ENCODE data around the gene PGBD5. TPM values are rescaled to one million over a fixed set of nuclear protein-coding genes. Genes with fewer than 3 reads are reported as not detected.

Gene PGBD5
- total and polyA plus RNA-seq, 4 donors: 0.31 to 0.99 (median 0.57) TPM

- 93 to 94% methylated on average over 23 of the region's 23 CpGs for WGBS, 2 donors
- H3K36me3 ChIP-seq (ENCODE audit: control insufficient read depth in 1 of 2, insufficient read depth in 2 of 2, low read length in 1 of 2): no peaks in the 10 kb centered on the region
- no peak overlapping the region for H3K4me3 ChIP-seq (ENCODE audit: low read length in 2 of 2)
- H3K27me3 ChIP-seq (ENCODE audit: control insufficient read depth in 1 of 2, insufficient read depth in 2 of 2, low read length in 1 of 2): no peaks in the 10 kb centered on the region
- intact Hi-C loops (cut with DNase I): no loop called here
- H3K9me3 ChIP-seq (ENCODE audit: control insufficient read depth, low read length): no peaks in the 10 kb centered on the region
- H3K27ac ChIP-seq (ENCODE audit: low read depth in 1 of 2, low read length in 2 of 2): no peak overlapping the region
- no peak for DNase-seq
- no peaks in the 10 kb centered on the region for H3K4me1 ChIP-seq (ENCODE audit: control insufficient read depth in 1 of 2, insufficient read depth in 2 of 2, low read length in 2 of 2)
- no peak for ATAC-seq (ENCODE audit: low FRiP score)
Observed at GRCh38 chr1:230316864-230317745, 109.0 kb downstream of the PGBD5 start.

GRCh38 chr1:230315099-230315498 is 111.0 kb downstream of the PGBD5 start:
- no peak overlapping the region for H3K4me3 ChIP-seq (ENCODE audit: low read length in 2 of 2)
- peak in 1 of 2 donors; percentile 62 for DNase-seq
- no peaks in the 10 kb centered on the region for H3K9me3 ChIP-seq (ENCODE audit: control insufficient read depth, low read length)
- intact Hi-C loops (cut with DNase I): no loop called here
- ATAC-seq (ENCODE audit: low FRiP score): no peak
- H3K27me3 ChIP-seq (ENCODE audit: control insufficient read depth in 1 of 2, insufficient read depth in 2 of 2, low read length in 1 of 2): no peaks in the 10 kb centered on the region
- H3K4me1 ChIP-seq (ENCODE audit: control insufficient read depth in 1 of 2, insufficient read depth in 2 of 2, low read length in 2 of 2): peaks cover 0 to 2% of the 10 kb centered on the region in 2 donors
- H3K27ac ChIP-seq (ENCODE audit: low read depth in 1 of 2, low read length in 2 of 2): no peak overlapping the region
- WGBS, 2 donors: 75 to 78% methylated on average over 6 of the region's 6 CpGs
- H3K36me3 ChIP-seq (ENCODE audit: control insufficient read depth in 1 of 2, insufficient read depth in 2 of 2, low read length in 1 of 2): no peaks in the 10 kb centered on the region

- DNase-seq (no peak), ATAC-seq (ENCODE audit: low FRiP score) (no peak)
- Histone ChIP-seq H3K9me3 (ENCODE audit: control insufficient read depth, low read length) (no peaks in the 10 kb centered on the region), H3K4me3 (ENCODE audit: low read length in 2 of 2) (no peak overlapping the region), H3K27ac (ENCODE audit: low read depth in 1 of 2, low read length in 2 of 2) (no peak overlapping the region), H3K36me3 (ENCODE audit: control insufficient read depth in 1 of 2, insufficient read depth in 2 of 2, low read length in 1 of 2) (no peaks in the 10 kb centered on the region), H3K27me3 (ENCODE audit: control insufficient read depth in 1 of 2, insufficient read depth in 2 of 2, low read length in 1 of 2) (no peaks in the 10 kb centered on the region), H3K4me1 (ENCODE audit: control insufficient read depth in 1 of 2, insufficient read depth in 2 of 2, low read length in 2 of 2) (peaks cover 0 to 2% of the 10 kb centered on the region in 2 donors)
- 91 to 93% methylated on average over 8 of the region's 8 CpGs for WGBS, 2 donors
- intact Hi-C loops (cut with DNase I): no loop called here
Observed at GRCh38 chr1:230314142-230314470, 112.0 kb downstream of the PGBD5 start.

- no peaks in the 10 kb centered on the region for H3K9me3 ChIP-seq (ENCODE audit: control insufficient read depth, low read length)
- no peak overlapping the region for H3K4me3 ChIP-seq (ENCODE audit: low read length in 2 of 2)
- H3K27me3 ChIP-seq (ENCODE audit: control insufficient read depth in 1 of 2, insufficient read depth in 2 of 2, low read length in 1 of 2): no peaks in the 10 kb centered on the region
- 57 to 59% methylated on average over 12 of the region's 12 CpGs for WGBS, 2 donors
- no peaks in the 10 kb centered on the region for H3K36me3 ChIP-seq (ENCODE audit: control insufficient read depth in 1 of 2, insufficient read depth in 2 of 2, low read length in 1 of 2)
- ATAC-seq (ENCODE audit: low FRiP score) (no peak), DNase-seq (no peak)
- no peak overlapping the region for H3K27ac ChIP-seq (ENCODE audit: low read depth in 1 of 2, low read length in 2 of 2)
- intact Hi-C loops (cut with DNase I): no loop called here
- peaks cover 0 to 2% of the 10 kb centered on the region in 2 donors for H3K4me1 ChIP-seq (ENCODE audit: control insufficient read depth in 1 of 2, insufficient read depth in 2 of 2, low read length in 2 of 2)
Observed at GRCh38 chr1:230313453-230314141, 112.5 kb downstream of the PGBD5 start.

- WGBS, 2 donors: 80 to 86% methylated on average over 3 of the region's 3 CpGs
- Histone ChIP-seq H3K9me3 (ENCODE audit: control insufficient read depth, low read length) (no peaks in the 10 kb centered on the region), H3K4me1 (ENCODE audit: control insufficient read depth in 1 of 2, insufficient read depth in 2 of 2, low read length in 2 of 2) (peaks cover 0 to 2% of the 10 kb centered on the region in 2 donors), H3K27ac (ENCODE audit: low read depth in 1 of 2, low read length in 2 of 2) (no peak overlapping the region), H3K36me3 (ENCODE audit: control insufficient read depth in 1 of 2, insufficient read depth in 2 of 2, low read length in 1 of 2) (no peaks in the 10 kb centered on the region), H3K4me3 (ENCODE audit: low read length in 2 of 2) (no peak overlapping the region), H3K27me3 (ENCODE audit: control insufficient read depth in 1 of 2, insufficient read depth in 2 of 2, low read length in 1 of 2) (no peaks in the 10 kb centered on the region)
- intact Hi-C loops (cut with DNase I): no loop called here
- ATAC-seq (ENCODE audit: low FRiP score) (no peak), DNase-seq (no peak)
Observed at GRCh38 chr1:230312676-230313075, 113.5 kb downstream of the PGBD5 start.

- no peak overlapping the region for H3K27ac ChIP-seq (ENCODE audit: low read depth in 1 of 2, low read length in 2 of 2)
- H3K36me3 ChIP-seq (ENCODE audit: control insufficient read depth in 1 of 2, insufficient read depth in 2 of 2, low read length in 1 of 2): no peaks in the 10 kb centered on the region
- intact Hi-C loops (cut with DNase I): loop anchor here (1.0 to 2.0 kb wide), 2 partner anchors 649 to 650 kb away; no protein-coding TSS in a partner anchor
- WGBS, 2 donors: 35 to 36% methylated on average over 14 of the region's 14 CpGs
- H3K27me3 ChIP-seq (ENCODE audit: control insufficient read depth in 1 of 2, insufficient read depth in 2 of 2, low read length in 1 of 2): no peaks in the 10 kb centered on the region
- no peaks in the 10 kb centered on the region for H3K9me3 ChIP-seq (ENCODE audit: control insufficient read depth, low read length)
- no peak overlapping the region for H3K4me3 ChIP-seq (ENCODE audit: low read length in 2 of 2)
- ATAC-seq (ENCODE audit: low FRiP score) (peak; percentile 93), DNase-seq (peak; percentile 81 to 91)
- peaks cover 0 to 2% of the 10 kb centered on the region in 2 donors for H3K4me1 ChIP-seq (ENCODE audit: control insufficient read depth in 1 of 2, insufficient read depth in 2 of 2, low read length in 2 of 2)
Observed at GRCh38 chr1:230310381-230311163, 115.6 kb downstream of the PGBD5 start.

- intact Hi-C loops (cut with DNase I): loop anchor here (1.0 to 2.0 kb wide), 2 partner anchors 648 to 649 kb away; no protein-coding TSS in a partner anchor
- peaks cover 0 to 2% of the 10 kb centered on the region in 2 donors for H3K4me1 ChIP-seq (ENCODE audit: control insufficient read depth in 1 of 2, insufficient read depth in 2 of 2, low read length in 2 of 2)
- no peak for ATAC-seq (ENCODE audit: low FRiP score)
- H3K27ac ChIP-seq (ENCODE audit: low read depth in 1 of 2, low read length in 2 of 2): no peak overlapping the region
- no peaks in the 10 kb centered on the region for H3K36me3 ChIP-seq (ENCODE audit: control insufficient read depth in 1 of 2, insufficient read depth in 2 of 2, low read length in 1 of 2)
- H3K27me3 ChIP-seq (ENCODE audit: control insufficient read depth in 1 of 2, insufficient read depth in 2 of 2, low read length in 1 of 2): no peaks in the 10 kb centered on the region
- no peaks in the 10 kb centered on the region for H3K9me3 ChIP-seq (ENCODE audit: control insufficient read depth, low read length)
- H3K4me3 ChIP-seq (ENCODE audit: low read length in 2 of 2): no peak overlapping the region
- no peak for DNase-seq
- WGBS, 2 donors: 94 to 99% methylated on average over 15 of the region's 15 CpGs
Observed at GRCh38 chr1:230309646-230310177, 116.4 kb downstream of the PGBD5 start.

- Histone ChIP-seq H3K4me3 (ENCODE audit: low read length in 2 of 2) (no peak overlapping the region), H3K27me3 (ENCODE audit: control insufficient read depth in 1 of 2, insufficient read depth in 2 of 2, low read length in 1 of 2) (no peaks in the 10 kb centered on the region), H3K9me3 (ENCODE audit: control insufficient read depth, low read length) (no peaks in the 10 kb centered on the region), H3K36me3 (ENCODE audit: control insufficient read depth in 1 of 2, insufficient read depth in 2 of 2, low read length in 1 of 2) (no peaks in the 10 kb centered on the region), H3K4me1 (ENCODE audit: control insufficient read depth in 1 of 2, insufficient read depth in 2 of 2, low read length in 2 of 2) (peaks cover 0 to 2% of the 10 kb centered on the region in 2 donors), H3K27ac (ENCODE audit: low read depth in 1 of 2, low read length in 2 of 2) (no peak overlapping the region)
- WGBS, 2 donors: 91 to 98% methylated on average over 17 of the region's 17 CpGs
- ATAC-seq (ENCODE audit: low FRiP score) (no peak), DNase-seq (peak in 1 of 2 donors; percentile 66)
- intact Hi-C loops (cut with DNase I): no loop called here
Observed at GRCh38 chr1:230308821-230309220, 117.3 kb downstream of the PGBD5 start.

Data from aorta (tissue), 5 donors.